GM19099 (cell line): ENCODE results near the gene GRM4.

Source experiments
- POLR2A ChIP-seq: IDR thresholded peaks from 3 replicates; pipeline ENCODE4 v1.6.1; 2011; ENCODE audit warnings: low read depth; ENCODE audit not compliant: insufficient read length; ENCODE audit errors: extremely low read depth

Gene GRM4

GRCh38 chr6:33981421-33981820, 164.5 kb downstream of the GRM4 start:
- TF ChIP-seq POLR2A, result no peak

- no peak for TF ChIP-seq POLR2A
Observed at GRCh38 chr6:33980176-33981175, 165.4 kb downstream of the GRM4 start.

- TF ChIP-seq POLR2A, result no peak
Observed at GRCh38 chr6:33979750-33980149, 166.1 kb downstream of the GRM4 start.

- no peak for TF ChIP-seq POLR2A
Observed at GRCh38 chr6:33978412-33979150, 167.3 kb downstream of the GRM4 start.

GRCh38 chr6:33977606-33978411, 168.1 kb downstream of the GRM4 start:
- TF ChIP-seq POLR2A, result no peak

- TF ChIP-seq POLR2A, result no peak
Observed at GRCh38 chr6:33976437-33977360, 169.2 kb downstream of the GRM4 start.

- no peak for TF ChIP-seq POLR2A
Observed at GRCh38 chr6:33975661-33976436, 170.0 kb downstream of the GRM4 start.

- TF ChIP-seq POLR2A, result no peak
Observed at GRCh38 chr6:33974471-33974870, 171.4 kb downstream of the GRM4 start.

- TF ChIP-seq POLR2A, result no peak
Observed at GRCh38 chr6:33974030-33974429, 171.9 kb downstream of the GRM4 start.

GRCh38 chr6:33971580-33971979, 174.3 kb downstream of the GRM4 start:
- no peak for TF ChIP-seq POLR2A
